GM06990 (cell line): ENCODE results near the gene CCDC142.
"Not testable (repeated sequence)": the region's sequence is repeated elsewhere in the genome, so short reads cannot be mapped to it uniquely, and the experiment has no call there.

Experiments
- DNase-seq: peaks from one replicate; pipeline ENCODE4 v3.0.0-alpha.2; 2011; ENCODE audit not compliant: insufficient read length; ENCODE audit errors: extremely low read depth
- H3K27me3 ChIP-seq: replicated peaks from 2 replicates; pipeline ENCODE4 v1.6.0; 2011; ENCODE audit warnings: low read length; ENCODE audit not compliant: control insufficient read depth, insufficient read depth
- H3K36me3 ChIP-seq: 2 replicates; pipeline ENCODE4 v1.5.1; 2011; ENCODE audit warnings: low read length; ENCODE audit not compliant: control insufficient read depth, insufficient read depth
- H3K4me3 ChIP-seq: replicated peaks from 2 replicates; pipeline ENCODE4 v1.5.1; 2011; ENCODE audit warnings: low read depth, mild to moderate bottlenecking, control low read depth, low read length
- CTCF ChIP-seq: IDR thresholded peaks from 2 replicates; pipeline ENCODE4 v1.5.1; 2011; ENCODE audit warnings: low read length, control low read depth, mild to moderate bottlenecking, inconsistent platforms; ENCODE audit not compliant: insufficient read depth, poor library complexity, severe bottlenecking

Gene CCDC142

GRCh38 chr2:74450570-74451190 lies 32.1 kb downstream of the CCDC142 start:
- TF ChIP-seq CTCF = no peak
- Histone ChIP-seq H3K27me3 (no peaks in the 10 kb centered on the region), H3K36me3 (no peaks in the 10 kb centered on the region), H3K4me3 (no peak overlapping the region)
- no peak for DNase-seq

GRCh38 chr2:74448771-74449170 lies 34.0 kb downstream of the CCDC142 start:
- Histone ChIP-seq H3K4me3 (no peak overlapping the region), H3K27me3 (no peaks in the 10 kb centered on the region), H3K36me3 (no peaks in the 10 kb centered on the region)
- TF ChIP-seq CTCF = no peak
- DNase-seq = no peak

GRCh38 chr2:74447230-74447999 lies 35.4 kb downstream of the CCDC142 start:
- H3K27me3 ChIP-seq = no peaks in the 10 kb centered on the region
- H3K36me3 ChIP-seq = no peaks in the 10 kb centered on the region
- no peak for TF ChIP-seq CTCF
- no peak for DNase-seq
- no peak overlapping the region for H3K4me3 ChIP-seq

- DNase-seq = no peak
- TF ChIP-seq CTCF = no peak
- no peaks in the 10 kb centered on the region for H3K36me3 ChIP-seq
- H3K27me3 ChIP-seq = no peaks in the 10 kb centered on the region
- no peak overlapping the region for H3K4me3 ChIP-seq
Observed at GRCh38 chr2:74444498-74445318, 38.1 kb downstream of the CCDC142 start.

GRCh38 chr2:74442483-74443297 lies 40.1 kb downstream of the CCDC142 start:
- not testable (repeated sequence) for H3K27me3 ChIP-seq, DNase-seq, H3K36me3 ChIP-seq, H3K4me3 ChIP-seq
